HFFc6 (cell line): ENCODE data around the gene RALGPS2. TPM values are rescaled to one million over a fixed set of nuclear protein-coding genes. Genes with fewer than 3 reads are reported as not detected.
A peak's percentile ranks its signal among the peaks of the same experiment; 100 is the strongest.
"Not testable (repeated sequence)": the region's sequence is repeated elsewhere in the genome, so short reads cannot be mapped to it uniquely, and the experiment has no call there.

Experiments
- DNase-seq: peaks from one replicate; pipeline ENCODE4 v3.0.0-alpha.2; 2018
- H3K27ac Mint-ChIP-seq: 2 replicates; pipeline ENCODE4 v1.8.0; 2020; ENCODE audit warnings: mild to moderate bottlenecking, mixed read lengths
- H3K27me3 Mint-ChIP-seq: 2 replicates; pipeline ENCODE4 v1.8.0; 2021; ENCODE audit warnings: mild to moderate bottlenecking, moderate library complexity, mixed read lengths; ENCODE audit not compliant: insufficient read depth
- H3K36me3 Mint-ChIP-seq: 2 replicates; pipeline ENCODE4 v1.8.0; 2021; ENCODE audit warnings: low read depth, mixed read lengths
- H3K4me1 Mint-ChIP-seq: 2 replicates; pipeline ENCODE4 v1.8.0; 2020; ENCODE audit warnings: low read depth, mixed read lengths
- H3K4me3 Mint-ChIP-seq: 2 replicates; pipeline ENCODE4 v1.8.0; 2020; ENCODE audit warnings: mild to moderate bottlenecking, moderate library complexity, mixed read lengths
- H3K9me3 Mint-ChIP-seq: 2 replicates; pipeline ENCODE4 v1.8.0; 2020; ENCODE audit warnings: mild to moderate bottlenecking, mixed read lengths
- total RNA-seq, 6 experiments: library from RNA; stranded (reverse); fragmentation: NEBNext Ultra II Directional; extraction: Animal tissue kit (Norgen Biotek cat#: 25700); gene quantifications; 2 replicates in 1 of 6; 3 replicates in 5 of 6; pipeline ENCODE4 v1.2.3, GENCODE V29; 2021
- TF ChIP-seq, protein P1 (sequence below): fragments of 200-600 bp; sonication (generic); IDR thresholded peaks from 2 replicates; pipeline ENCODE4 v1.5.0; 2021; ENCODE audit warnings: antibody characterized with exemption, mild to moderate bottlenecking

RALGPS2 gene
- total RNA-seq, 6 experiments from 2014 or later: 41.5 to 59.2 (median 48.9) TPM

DNA sequence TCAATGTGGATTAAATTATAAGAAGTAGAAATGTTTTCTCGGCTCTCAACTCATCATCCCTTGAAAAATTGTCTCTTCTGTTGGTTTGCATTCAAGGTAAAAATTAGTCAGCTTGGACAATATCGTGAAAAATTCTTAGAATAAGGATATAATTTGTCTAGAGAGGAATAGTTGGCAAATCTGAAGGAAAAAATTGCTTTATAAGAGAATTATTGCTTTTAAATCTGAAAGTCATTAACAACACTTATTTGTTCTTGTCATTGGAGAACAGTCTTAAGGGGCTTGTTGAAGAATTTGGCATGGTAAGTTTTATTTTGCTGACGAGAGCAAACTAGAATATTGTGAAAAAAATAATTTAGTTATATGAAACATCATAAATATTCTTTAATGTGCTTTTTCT is 119.4 kb downstream of the RALGPS2 start:
- Mint-ChIP-seq H3K27me3 (peaks cover 1% of the 10 kb centered on the region; the same call in 1 of the 2 replicates), H3K27ac (no peak overlapping the region), H3K4me3 (no peak overlapping the region), H3K4me1 (peaks cover 16% of the 10 kb centered on the region), H3K9me3 (no peaks in the 10 kb centered on the region; the same call in 1 of the 2 replicates), H3K36me3 (peaks cover 10% of the 10 kb centered on the region)
- DNase-seq: no peak
- TF ChIP-seq, protein P1, sequence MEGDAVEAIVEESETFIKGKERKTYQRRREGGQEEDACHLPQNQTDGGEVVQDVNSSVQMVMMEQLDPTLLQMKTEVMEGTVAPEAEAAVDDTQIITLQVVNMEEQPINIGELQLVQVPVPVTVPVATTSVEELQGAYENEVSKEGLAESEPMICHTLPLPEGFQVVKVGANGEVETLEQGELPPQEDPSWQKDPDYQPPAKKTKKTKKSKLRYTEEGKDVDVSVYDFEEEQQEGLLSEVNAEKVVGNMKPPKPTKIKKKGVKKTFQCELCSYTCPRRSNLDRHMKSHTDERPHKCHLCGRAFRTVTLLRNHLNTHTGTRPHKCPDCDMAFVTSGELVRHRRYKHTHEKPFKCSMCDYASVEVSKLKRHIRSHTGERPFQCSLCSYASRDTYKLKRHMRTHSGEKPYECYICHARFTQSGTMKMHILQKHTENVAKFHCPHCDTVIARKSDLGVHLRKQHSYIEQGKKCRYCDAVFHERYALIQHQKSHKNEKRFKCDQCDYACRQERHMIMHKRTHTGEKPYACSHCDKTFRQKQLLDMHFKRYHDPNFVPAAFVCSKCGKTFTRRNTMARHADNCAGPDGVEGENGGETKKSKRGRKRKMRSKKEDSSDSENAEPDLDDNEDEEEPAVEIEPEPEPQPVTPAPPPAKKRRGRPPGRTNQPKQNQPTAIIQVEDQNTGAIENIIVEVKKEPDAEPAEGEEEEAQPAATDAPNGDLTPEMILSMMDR: no peak

DNA sequence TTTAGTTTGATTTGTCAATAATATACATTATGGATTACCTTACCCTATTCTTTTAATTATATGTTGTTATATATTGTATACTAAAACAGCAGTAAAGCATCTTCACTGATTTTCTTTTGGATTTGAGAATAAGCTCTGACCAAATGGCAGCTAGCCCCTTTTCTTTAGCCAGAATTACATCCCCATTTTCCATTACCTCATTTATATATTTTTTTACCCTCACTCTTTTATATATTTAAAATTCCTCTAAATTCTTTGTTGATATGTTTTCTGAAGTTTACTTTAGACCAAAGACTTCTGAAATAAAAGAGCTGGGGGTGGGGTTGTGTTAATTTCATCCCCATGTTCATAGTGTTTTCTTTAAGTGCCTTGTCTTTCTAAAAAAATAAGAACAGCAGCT is 121.3 kb downstream of the RALGPS2 start:
- no peak for DNase-seq
- no peak overlapping the region; the same call in 1 of the 2 replicates for H3K27ac Mint-ChIP-seq
- H3K27me3 Mint-ChIP-seq: no peaks in the 10 kb centered on the region
- no peaks in the 10 kb centered on the region for H3K9me3 Mint-ChIP-seq
- H3K4me1 Mint-ChIP-seq: peaks cover 16% of the 10 kb centered on the region
- H3K36me3 Mint-ChIP-seq: no peaks in the 10 kb centered on the region
- H3K4me3 Mint-ChIP-seq: no peak overlapping the region
- TF ChIP-seq, protein P1: no peak

DNA sequence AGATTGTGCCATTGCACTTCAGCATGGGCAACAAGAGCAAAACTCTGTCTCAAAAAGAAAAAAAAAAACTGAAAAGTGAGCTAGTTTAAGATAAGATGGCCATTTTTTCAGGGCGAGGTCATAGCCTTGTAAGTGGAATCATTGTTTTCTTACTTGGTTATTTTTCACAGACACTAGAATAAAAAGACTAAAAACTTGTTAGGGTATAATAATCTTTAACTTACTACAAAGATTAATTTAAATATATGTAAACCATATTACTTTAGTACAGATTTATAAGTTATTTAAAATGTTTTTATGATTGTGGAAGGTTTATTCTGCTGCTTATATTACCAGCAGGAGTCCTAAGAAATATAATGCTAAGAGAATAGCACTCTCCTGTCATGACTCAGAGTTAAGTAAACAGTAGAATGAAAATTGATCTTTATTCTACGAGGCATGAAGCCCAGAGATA is 122.4 kb downstream of the RALGPS2 start:
- no peaks in the 10 kb centered on the region for H3K9me3 Mint-ChIP-seq
- no peak overlapping the region for H3K4me3 Mint-ChIP-seq
- no peaks in the 10 kb centered on the region for H3K36me3 Mint-ChIP-seq
- DNase-seq: peak; percentile 42
- TF ChIP-seq, protein P1: no peak
- H3K27ac Mint-ChIP-seq: peak overlapping the region; percentile 60
- peaks cover 16% of the 10 kb centered on the region for H3K4me1 Mint-ChIP-seq
- no peaks in the 10 kb centered on the region for H3K27me3 Mint-ChIP-seq

DNA sequence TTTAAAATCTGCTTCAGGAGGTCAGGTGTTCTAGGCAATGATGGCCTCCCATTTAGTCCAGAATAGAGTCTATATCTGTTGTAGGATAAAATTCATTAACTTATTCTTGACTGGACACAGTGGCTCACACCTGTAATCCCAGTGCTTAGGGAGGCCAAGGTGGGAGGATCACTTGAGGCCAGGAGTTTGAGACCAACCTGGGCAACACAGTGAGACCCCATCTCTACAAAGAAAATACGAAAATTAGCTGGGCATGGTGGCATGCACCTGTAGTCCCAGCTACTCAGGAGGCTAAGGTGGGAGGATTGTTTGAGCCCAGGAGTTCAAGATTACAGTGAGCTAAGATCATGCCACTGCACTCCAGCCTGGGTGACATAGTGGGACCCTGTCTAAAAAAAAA is 122.9 kb downstream of the RALGPS2 start:
- H3K4me1 Mint-ChIP-seq: peaks cover 16% of the 10 kb centered on the region
- H3K27me3 Mint-ChIP-seq, DNase-seq, H3K4me3 Mint-ChIP-seq, H3K27ac Mint-ChIP-seq, H3K9me3 Mint-ChIP-seq, H3K36me3 Mint-ChIP-seq: not testable (repeated sequence)

DNA sequence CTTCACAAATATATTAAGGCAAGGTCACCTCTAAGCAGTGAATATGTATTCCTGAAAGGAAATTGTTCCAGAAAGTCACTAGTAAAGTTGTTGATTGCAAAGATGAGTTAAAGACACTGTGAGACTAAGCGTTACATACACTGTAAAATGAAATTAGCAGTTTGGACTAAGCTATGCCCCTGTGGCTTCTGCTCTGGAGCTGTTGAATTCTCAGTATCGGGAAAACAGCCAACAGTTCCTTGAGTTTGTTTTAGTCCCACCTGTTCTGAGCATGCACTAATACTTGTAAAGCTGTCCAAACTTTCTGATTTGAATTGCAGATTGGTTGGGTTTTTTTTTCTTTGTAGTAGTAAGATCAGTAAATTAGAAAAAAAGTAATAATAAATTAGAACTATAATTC is 124.9 kb downstream of the RALGPS2 start:
- Mint-ChIP-seq H3K27ac (no peak overlapping the region), H3K27me3 (no peaks in the 10 kb centered on the region), H3K4me3 (no peak overlapping the region), H3K4me1 (peaks cover 16% of the 10 kb centered on the region), H3K9me3 (no peaks in the 10 kb centered on the region), H3K36me3 (no peaks in the 10 kb centered on the region)
- no peak for DNase-seq
- TF ChIP-seq, protein P1: no peak

DNA sequence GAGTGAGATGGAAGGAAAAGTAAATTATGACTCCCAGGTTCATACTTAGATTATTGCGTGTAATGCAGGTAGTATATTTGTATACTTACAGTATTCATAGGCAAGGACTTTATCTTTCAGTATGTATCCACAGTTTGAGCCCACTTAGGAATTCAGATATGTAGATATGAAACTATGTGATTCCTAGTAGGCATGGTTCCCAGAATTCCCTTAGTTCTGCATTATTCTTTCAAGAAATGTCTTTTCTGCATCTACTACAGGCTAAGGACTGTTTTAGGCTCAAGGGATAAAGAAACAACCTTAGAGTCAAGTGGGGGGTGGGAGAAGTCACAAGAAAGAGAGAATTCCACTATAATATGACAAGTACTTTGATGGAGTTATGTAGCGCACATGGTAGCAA is 132.1 kb downstream of the RALGPS2 start:
- Mint-ChIP-seq H3K27me3 (no peaks in the 10 kb centered on the region), H3K9me3 (no peaks in the 10 kb centered on the region), H3K4me1 (no peaks in the 10 kb centered on the region), H3K27ac (no peak overlapping the region), H3K36me3 (peaks cover 8% of the 10 kb centered on the region), H3K4me3 (no peak overlapping the region)
- TF ChIP-seq, protein P1: no peak
- DNase-seq: no peak
